ENCODE results near the gene CD7. TPM values are rescaled to one million over a fixed set of nuclear protein-coding genes. Genes with fewer than 3 reads are reported as not detected.
"Not testable (repeated sequence)": the region's sequence is repeated elsewhere in the genome, so short reads cannot be mapped to it uniquely, and the experiment has no call there.

The CD7 gene
- not detected in 3 replicates for total RNA-seq
- long read RNA-seq = 0 reads

- Mint-ChIP-seq H3K9me3 (ENCODE audit: low read depth) (no peaks in the 10 kb centered on the region), H3K4me3 (ENCODE audit: unreplicated experiment) (no peak within 1 kb of the TSS)
Measured at GRCh38 chr17:82317394-82318168, at the start of gene CD7. Gene CD7 (minus strand): TSS chr17:82317608. CDS start chr17:82317495, 113 bp downstream.

GRCh38 chr17:82366749-82367148, 49.3 kb upstream of the CD7 start:
- no peak for DNase-seq (ENCODE audit: low spot score)
- H3K27me3 Mint-ChIP-seq (ENCODE audit: low read depth) = peaks cover 27% of the 10 kb centered on the region
- H3K4me1 Mint-ChIP-seq (ENCODE audit: low read depth) = peaks cover 7% of the 10 kb centered on the region
- H3K27ac Mint-ChIP-seq (ENCODE audit: unreplicated experiment) = no peak overlapping the region
- H3K4me3 Mint-ChIP-seq (ENCODE audit: unreplicated experiment) = no peak overlapping the region
- H3K9me3 Mint-ChIP-seq (ENCODE audit: low read depth) = no peaks in the 10 kb centered on the region
- H3K36me3 Mint-ChIP-seq (ENCODE audit: low read depth) = no peaks in the 10 kb centered on the region
- TF ChIP-seq CTCF (IDR thresholded peaks at IDR 0.05) = no peak

More at GRCh38 chr17:82317394-82318168, at the start of gene CD7:
- Mint-ChIP-seq H3K36me3 (ENCODE audit: low read depth) (no peaks in the 10 kb centered on the region), H3K4me1 (ENCODE audit: low read depth) (no peaks in the 10 kb centered on the region), H3K27ac (ENCODE audit: unreplicated experiment) (no peak within 1 kb of the TSS), H3K27me3 (ENCODE audit: low read depth) (peaks cover 18% of the 10 kb centered on the region)
- DNase-seq (ENCODE audit: low spot score) = no peak
- no peak for TF ChIP-seq CTCF (IDR thresholded peaks at IDR 0.05)

GRCh38 chr17:82365606-82366295, 48.3 kb upstream of the CD7 start:
- no peak for DNase-seq (ENCODE audit: low spot score)
- no peak overlapping the region for H3K4me3 Mint-ChIP-seq (ENCODE audit: unreplicated experiment)
- TF ChIP-seq CTCF (IDR thresholded peaks at IDR 0.05) = no peak
- H3K27me3 Mint-ChIP-seq (ENCODE audit: low read depth) = peaks cover 22% of the 10 kb centered on the region
- H3K36me3 Mint-ChIP-seq (ENCODE audit: low read depth) = no peaks in the 10 kb centered on the region
- peaks cover 4% of the 10 kb centered on the region for H3K4me1 Mint-ChIP-seq (ENCODE audit: low read depth)
- no peaks in the 10 kb centered on the region for H3K9me3 Mint-ChIP-seq (ENCODE audit: low read depth)
- H3K27ac Mint-ChIP-seq (ENCODE audit: unreplicated experiment) = no peak overlapping the region

- DNase-seq (ENCODE audit: low spot score) = peak; percentile 85
- no peaks in the 10 kb centered on the region for H3K36me3 Mint-ChIP-seq (ENCODE audit: low read depth)
Measured at GRCh38 chr17:82361885-82362633, 44.7 kb upstream of the CD7 start.

GRCh38 chr17:82359451-82360074, 42.2 kb upstream of the CD7 start:
- not testable (repeated sequence) for H3K4me1 Mint-ChIP-seq (ENCODE audit: low read depth); H3K4me3 Mint-ChIP-seq (ENCODE audit: unreplicated experiment)

More at GRCh38 chr17:82361885-82362633, 44.7 kb upstream of the CD7 start:
- Mint-ChIP-seq H3K9me3 (ENCODE audit: low read depth) (no peaks in the 10 kb centered on the region), H3K27me3 (ENCODE audit: low read depth) (peaks cover 9% of the 10 kb centered on the region), H3K27ac (ENCODE audit: unreplicated experiment) (no peak overlapping the region), H3K4me1 (ENCODE audit: low read depth) (peaks cover 3% of the 10 kb centered on the region), H3K4me3 (ENCODE audit: unreplicated experiment) (no peak overlapping the region)
- TF ChIP-seq CTCF (IDR thresholded peaks at IDR 0.05) = no peak

More at GRCh38 chr17:82359451-82360074, 42.2 kb upstream of the CD7 start:
- not testable (repeated sequence) for DNase-seq (ENCODE audit: low spot score); H3K27ac Mint-ChIP-seq (ENCODE audit: unreplicated experiment); H3K36me3 Mint-ChIP-seq (ENCODE audit: low read depth); H3K9me3 Mint-ChIP-seq (ENCODE audit: low read depth)
- H3K27me3 Mint-ChIP-seq (ENCODE audit: low read depth) = peaks cover 13% of the 10 kb centered on the region
